Stimulated activated CD8-positive, alpha-beta memory T cell treated with anti-CD3 and anti-CD28 coated beads, Interleukin-4, amount 100 ng/mL, for 48 hours (primary cell): Measurements from ENCODE around the gene MYBL2.
"Not testable (repeated sequence)": the region's sequence is repeated elsewhere in the genome, so short reads cannot be mapped to it uniquely, and the experiment has no call there.

Source experiments
- DNase-seq: peaks from one replicate; pipeline ENCODE4 v3.0.0-alpha.2; 2020

MYBL2 gene

GRCh38 chr20:43666376-43667328, at the start of gene MYBL2:
TSS of gene MYBL2 (plus strand) at chr20:43667114. CDS start at chr20:43667284, 170 bp downstream.
- peak; percentile 76 for DNase-seq

GRCh38 chr20:43631598-43631997, 35.3 kb upstream of the MYBL2 start:
- DNase-seq, result no peak

DNA sequence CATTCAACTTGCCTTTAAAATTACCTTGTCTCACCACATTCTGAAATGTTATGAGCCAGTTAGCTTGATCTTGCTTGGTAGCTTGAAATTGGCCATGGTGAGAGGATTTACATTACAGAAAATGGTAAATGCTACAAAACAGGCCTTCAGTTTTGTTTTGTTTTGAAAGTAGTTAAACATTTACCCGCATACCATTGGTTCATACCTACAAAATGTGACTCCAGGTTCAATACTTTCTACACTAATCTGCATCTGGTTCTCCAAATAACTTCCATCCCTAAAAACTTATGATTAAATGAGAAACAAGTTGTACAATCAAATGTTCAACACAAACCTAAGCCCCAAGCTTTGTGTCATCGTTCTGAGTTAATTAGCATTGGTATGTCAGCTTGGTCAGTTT, 30.5 kb upstream of the MYBL2 start:
- no peak for DNase-seq

- no peak for DNase-seq
Measured at GRCh38 chr20:43642548-43642947, 24.4 kb upstream of the MYBL2 start.

GRCh38 chr20:43650997-43651525, 15.9 kb upstream of the MYBL2 start:
- DNase-seq, result no peak

GRCh38 chr20:43651650-43652184, 15.2 kb upstream of the MYBL2 start:
- not testable (repeated sequence) for DNase-seq

GRCh38 chr20:43653966-43654365, 12.9 kb upstream of the MYBL2 start:
- DNase-seq, result no peak

GRCh38 chr20:43655176-43655575, 11.7 kb upstream of the MYBL2 start:
- not testable (repeated sequence) for DNase-seq

- no peak for DNase-seq
Measured at GRCh38 chr20:43655937-43656336, 11.0 kb upstream of the MYBL2 start.

DNA sequence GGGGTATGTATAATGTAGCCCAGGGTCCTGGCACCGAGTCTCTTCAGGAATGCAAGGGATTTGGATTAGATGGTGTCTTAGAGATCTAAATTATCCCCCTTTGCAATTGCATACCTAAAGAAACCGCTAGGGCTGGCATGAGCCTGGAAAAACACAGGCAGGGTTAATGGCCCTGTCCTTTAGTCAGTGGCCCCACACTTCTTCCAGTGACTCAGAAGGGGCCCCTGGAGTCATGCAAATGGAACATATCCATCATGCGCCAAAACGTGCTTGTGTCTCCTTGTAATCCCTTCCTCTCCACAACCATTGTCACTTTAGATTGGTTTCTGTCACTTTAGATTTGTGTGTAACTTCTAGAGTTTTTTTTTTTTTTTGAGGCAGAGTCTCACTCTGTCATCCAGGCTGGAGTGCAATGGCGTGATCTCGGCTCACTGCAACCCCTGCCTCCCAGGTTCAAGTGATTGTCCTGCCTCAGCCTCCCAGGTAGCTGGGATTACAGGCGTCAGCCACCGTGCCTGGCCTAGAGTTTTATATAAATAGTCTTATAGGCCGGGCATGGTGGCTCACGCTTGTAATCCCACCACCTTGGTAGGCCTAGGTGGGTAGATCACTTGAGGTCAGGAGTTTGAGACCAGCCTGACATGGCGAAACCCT, 8.7 kb upstream of the MYBL2 start:
- peak; percentile 64 for DNase-seq

DNA sequence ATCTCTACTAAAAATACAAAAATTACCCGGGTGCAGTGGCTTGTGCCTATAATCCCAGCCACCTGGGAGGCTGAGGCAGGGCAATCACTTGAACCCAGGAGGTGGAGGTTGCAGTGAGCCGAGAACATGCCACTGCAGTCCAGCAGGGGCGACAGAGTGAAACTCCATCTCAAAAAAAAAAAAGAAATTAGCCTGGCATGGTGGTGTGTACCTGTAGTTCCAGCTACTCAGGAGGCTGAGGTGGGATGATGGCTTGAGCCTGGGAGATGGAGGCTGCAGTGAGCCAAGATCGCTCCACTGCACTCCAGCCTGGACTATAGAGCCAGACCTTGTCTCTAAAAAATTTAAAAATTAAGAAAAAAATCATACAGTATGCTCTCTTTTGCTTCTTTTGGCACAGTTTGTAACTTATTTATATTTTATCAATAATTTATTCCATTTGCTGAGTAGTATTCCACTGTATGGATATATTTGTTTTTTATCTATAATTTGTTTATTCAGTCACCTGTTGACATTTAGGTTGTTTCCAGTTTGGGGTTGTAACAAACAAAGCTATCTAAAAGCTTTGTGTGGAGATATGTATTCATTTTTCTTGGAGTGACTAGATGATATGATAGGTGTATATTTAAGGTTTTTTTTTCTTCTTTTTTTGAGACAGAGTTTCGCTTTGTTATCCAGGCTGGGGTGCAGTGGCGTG, 8.0 kb upstream of the MYBL2 start:
- DNase-seq, result no peak

- no peak for DNase-seq
Measured at GRCh38 chr20:43662943-43663655, 3.8 kb upstream of the MYBL2 start.

- no peak for DNase-seq
Measured at GRCh38 chr20:43665466-43666176, 1.3 kb upstream of the MYBL2 start.

DNA sequence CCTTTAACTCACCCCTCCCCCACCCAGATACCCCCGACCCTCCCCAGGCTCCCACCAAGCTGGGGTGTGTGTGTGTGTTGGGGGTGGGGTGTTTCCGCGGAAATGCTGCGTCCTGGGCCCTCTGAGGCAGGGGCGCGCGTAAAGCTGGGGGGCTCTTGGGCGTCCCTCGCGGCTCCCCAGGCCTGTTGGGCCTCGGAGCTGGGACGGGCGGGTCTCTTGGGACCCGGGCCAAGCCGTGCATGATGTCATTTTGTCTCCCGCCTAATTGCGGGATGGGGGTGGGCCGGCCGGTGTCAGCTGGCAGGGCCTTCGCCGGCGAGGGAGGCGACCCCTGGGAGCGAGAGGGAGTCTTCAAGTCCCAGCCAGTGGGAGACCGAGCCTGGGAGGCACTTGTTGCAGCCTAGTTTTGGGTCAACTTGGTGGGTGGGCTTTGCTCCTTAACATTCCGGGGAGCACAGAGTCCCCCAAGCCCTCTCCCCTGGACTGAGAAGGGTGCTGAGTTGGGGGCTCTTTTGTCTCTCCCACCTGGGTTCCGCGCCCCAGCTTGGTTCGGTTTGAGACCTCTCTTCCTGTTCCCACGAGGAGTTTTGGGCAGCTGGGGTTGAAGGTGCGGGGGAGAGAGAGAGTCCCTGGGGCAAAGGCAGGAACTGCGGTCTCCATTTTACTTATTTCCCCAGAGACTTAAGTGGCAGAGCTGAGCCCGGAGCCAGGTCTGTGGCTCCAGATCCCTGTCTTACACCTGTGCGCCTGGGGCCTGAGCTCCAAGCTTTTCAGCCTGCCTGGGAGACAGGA, 623 bp downstream of the MYBL2 start:
- DNase-seq, result peak; percentile 41

GRCh38 chr20:43669332-43669731, 2.4 kb downstream of the MYBL2 start:
- no peak for DNase-seq

GRCh38 chr20:43670423-43670822, 3.5 kb downstream of the MYBL2 start:
- DNase-seq, result no peak

DNA sequence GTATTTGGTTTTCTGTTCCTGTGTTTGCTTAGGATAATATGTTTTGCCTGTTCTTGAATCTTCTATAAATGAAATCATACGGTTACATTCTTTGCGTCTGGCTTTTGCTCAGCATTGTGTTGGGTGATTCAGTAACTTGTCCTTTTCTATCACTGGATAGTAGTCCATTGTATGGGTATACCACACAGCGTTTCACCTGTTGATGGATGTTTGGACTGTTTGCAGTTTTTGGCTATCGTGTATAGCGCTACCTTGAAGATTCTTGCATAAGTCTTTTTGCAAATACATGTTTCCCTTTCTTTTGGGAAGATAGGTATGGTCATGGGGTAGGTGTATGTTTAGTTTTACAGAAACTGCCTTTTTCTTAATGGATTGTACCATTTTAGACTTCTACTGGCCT, 9.5 kb downstream of the MYBL2 start:
- DNase-seq, result no peak

DNA sequence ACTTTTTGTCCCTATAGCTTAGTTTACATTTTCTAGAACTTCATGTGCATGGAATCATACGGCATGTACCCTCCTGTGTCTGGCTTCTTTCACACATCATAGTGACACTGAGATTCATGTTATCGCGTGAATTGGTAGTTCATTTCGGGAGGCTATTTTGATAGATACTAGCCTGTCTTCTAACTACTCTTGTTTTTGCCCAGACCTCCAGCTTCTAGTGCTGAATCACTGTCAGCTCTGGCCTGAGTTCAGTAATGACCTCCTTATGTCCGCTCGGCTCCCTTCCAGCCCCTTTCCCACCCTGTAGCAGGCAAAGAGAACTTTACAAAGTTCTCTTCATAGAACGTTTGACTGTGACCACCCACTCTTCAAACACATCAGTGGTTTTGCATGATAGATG, 14.1 kb downstream of the MYBL2 start:
- DNase-seq, result no peak

- no peak for DNase-seq
Measured at GRCh38 chr20:43681468-43681942, 14.6 kb downstream of the MYBL2 start.

DNA sequence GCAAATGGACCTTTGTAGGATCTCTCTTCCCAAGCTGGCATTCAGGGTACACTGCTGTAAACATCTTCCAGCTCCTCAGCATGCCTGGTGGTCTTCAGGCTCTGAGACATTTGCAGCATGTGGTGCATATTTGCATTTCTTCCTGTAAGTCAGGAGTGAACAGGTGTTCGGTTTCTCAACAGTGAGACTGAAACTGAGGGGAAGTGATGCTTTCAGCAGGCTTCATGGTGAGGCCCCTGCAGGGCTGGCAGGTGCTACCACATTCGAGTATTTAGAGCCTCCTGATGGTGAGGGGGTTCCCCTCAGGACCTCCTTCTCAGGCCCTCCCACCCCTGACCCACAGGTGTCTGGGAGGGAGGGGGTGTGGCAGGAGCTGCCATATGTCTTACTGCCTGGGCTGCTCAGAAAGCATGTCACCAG, 15.1 kb downstream of the MYBL2 start:
- no peak for DNase-seq

GRCh38 chr20:43682446-43682845, 15.5 kb downstream of the MYBL2 start:
- DNase-seq, result no peak
